GM13976 (cell line): ENCODE results near the gene FNDC3B.

Experiments used
- DNase-seq: peaks from one replicate; pipeline ENCODE4 v3.0.0; 2012; ENCODE audit warnings: low spot score
- in situ Hi-C: fragments of 300-500 bp; cut with MboI; formaldehyde crosslinking; loops from one replicate; pipeline ENCODE4 v1.12.0; 2022; ENCODE audit warnings: low sequenced_read_pairs, mixed read lengths, inconsistent platforms; ENCODE audit not compliant: unreplicated experiment
- TF ChIP-seq, protein P1 (sequence below): IDR thresholded peaks from 2 replicates; pipeline ENCODE4 v1.5.1; 2012; ENCODE audit warnings: borderline replicate concordance, mild to moderate bottlenecking; ENCODE audit not compliant: insufficient read depth; ENCODE audit errors: extremely low read depth, missing control alignments, control extremely low read depth

Gene FNDC3B

DNA sequence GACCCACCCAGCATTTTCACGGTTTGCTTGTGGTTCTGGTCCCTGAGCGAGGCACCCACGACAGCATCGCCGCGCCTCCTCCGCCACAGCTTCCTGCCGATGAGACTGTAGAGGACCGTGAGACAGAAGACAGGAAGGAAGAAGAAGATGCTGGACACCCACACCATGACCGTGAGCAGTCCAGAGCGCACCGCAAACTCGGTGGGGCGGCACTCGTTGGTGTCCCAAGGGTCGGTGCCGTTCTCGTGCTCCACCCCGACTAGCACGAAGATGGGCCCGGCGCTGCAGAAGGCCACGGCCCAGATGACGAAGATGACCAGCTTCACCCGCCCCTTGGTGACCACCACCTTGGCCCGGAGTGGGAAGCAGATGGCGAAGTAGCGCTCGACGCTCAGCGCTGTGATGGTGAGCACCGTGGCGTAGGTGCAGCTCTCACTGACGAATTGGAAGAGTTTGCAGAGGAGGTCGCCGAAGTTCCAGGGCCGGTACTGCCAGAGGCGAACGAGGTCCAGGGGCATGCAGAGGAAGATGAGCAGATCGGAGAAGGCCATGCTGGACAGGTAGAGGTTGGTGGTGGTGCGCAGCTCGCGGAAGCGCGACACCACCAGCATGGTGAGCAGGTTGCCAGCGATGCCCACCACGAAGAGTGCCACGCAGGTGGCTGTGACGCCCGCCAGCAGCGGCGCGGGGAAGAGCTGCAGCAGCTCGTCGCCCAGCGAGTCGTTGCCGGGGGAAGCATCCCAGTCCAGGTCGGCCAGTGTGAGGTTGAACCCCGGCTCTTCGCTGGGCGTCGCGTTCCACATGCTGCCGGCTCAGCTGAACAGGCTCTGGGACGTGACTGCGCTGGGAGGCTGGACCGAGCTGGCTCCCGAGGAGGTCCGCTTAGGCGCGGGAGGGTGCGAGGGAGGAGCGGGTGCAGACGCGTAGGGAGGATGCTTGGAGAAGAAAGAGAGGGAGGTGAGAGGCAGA is 408.5 kb downstream of the FNDC3B start, which contains the start of gene GHSR:
Gene GHSR, minus strand, starts transcription at position 846 of the 969 bp plus-strand sequence. Its CDS starts 43 bp downstream, at position 803.
- in situ Hi-C loops: no loop called here
- peak; percentile 31 for DNase-seq
- TF ChIP-seq, protein P1, sequence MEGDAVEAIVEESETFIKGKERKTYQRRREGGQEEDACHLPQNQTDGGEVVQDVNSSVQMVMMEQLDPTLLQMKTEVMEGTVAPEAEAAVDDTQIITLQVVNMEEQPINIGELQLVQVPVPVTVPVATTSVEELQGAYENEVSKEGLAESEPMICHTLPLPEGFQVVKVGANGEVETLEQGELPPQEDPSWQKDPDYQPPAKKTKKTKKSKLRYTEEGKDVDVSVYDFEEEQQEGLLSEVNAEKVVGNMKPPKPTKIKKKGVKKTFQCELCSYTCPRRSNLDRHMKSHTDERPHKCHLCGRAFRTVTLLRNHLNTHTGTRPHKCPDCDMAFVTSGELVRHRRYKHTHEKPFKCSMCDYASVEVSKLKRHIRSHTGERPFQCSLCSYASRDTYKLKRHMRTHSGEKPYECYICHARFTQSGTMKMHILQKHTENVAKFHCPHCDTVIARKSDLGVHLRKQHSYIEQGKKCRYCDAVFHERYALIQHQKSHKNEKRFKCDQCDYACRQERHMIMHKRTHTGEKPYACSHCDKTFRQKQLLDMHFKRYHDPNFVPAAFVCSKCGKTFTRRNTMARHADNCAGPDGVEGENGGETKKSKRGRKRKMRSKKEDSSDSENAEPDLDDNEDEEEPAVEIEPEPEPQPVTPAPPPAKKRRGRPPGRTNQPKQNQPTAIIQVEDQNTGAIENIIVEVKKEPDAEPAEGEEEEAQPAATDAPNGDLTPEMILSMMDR: no peak

GRCh38 chr3:172448661-172449465 is 409.5 kb downstream of the FNDC3B start:
- TF ChIP-seq, protein P1: no peak
- in situ Hi-C loops: no loop called here
- DNase-seq: peak; percentile 23

DNA sequence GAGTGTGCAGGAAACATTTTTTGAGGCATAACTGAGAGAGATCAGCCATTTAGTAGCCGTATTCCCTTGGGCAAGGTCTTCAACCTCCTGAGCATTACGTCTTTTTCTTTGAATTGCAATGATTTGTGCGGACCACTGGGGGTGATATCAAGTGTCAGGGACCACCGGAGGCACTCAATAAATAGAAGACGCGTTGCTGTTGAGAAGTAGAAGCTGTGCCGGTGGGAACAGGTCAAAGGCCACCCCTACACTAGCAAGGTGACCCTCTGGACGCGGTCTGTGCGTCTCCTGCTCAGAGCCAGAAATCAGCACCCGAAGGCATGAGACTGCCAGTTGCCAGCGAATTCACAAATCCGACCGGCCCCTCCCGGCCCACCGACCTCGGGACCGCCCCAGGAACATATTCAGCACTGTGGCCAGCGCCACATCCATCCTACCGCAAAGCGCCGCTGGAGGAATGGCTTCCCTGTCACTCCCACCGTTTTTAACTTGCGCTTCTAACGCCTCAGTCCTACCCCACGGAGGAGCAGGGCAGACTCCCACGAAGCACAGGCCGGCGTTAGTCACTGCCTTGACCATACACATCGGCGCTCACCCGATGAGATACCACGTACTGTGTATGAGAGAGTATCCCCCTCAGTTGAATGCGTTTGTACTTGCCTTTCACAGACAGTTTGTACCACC is 410.2 kb downstream of the FNDC3B start:
- in situ Hi-C loops: no loop called here
- peak; percentile 23 for DNase-seq
- TF ChIP-seq, protein P1: no peak
